IMR-90 (cell line): Measurements from ENCODE around the gene LRRC75A. TPM values are rescaled to one million over a fixed set of nuclear protein-coding genes. Genes with fewer than 3 reads are reported as not detected.

Source experiments
- ATAC-seq: fragments of 200-7000 bp; cut with Tn5 transposase; 2 replicates; pipeline ENCODE4 v1.9.1; 2020; ENCODE audit warnings: low read depth, mild to moderate bottlenecking, moderate library complexity
- BruUV-seq: library from RNA; stranded (reverse); fragments of 400-500 nt; replicated peaks from 2 replicates; lab custom pipeline; 2021; lab: Mats Ljungman, UMichigan
- CTCF ChIA-PET: fragments of 300-600 bp; formaldehyde crosslinking; extraction: SDS; loops from one replicate; lab custom pipeline; 2021; ENCODE audit warnings: antibody characterized with exemption; lab: Yijun Ruan, JAX
- POLR2A ChIA-PET: fragments of 300-600 bp; sonication (Branson Sonifier 250); formaldehyde crosslinking; loops from one replicate; lab custom pipeline; 2022; ENCODE audit warnings: antibody characterized with exemption; ENCODE audit not compliant: unreplicated experiment; lab: Charles Lee
- DNase-seq: peaks from one replicate; pipeline ENCODE4 v3.0.0; 2013
- H2AFZ ChIP-seq: replicated peaks from 2 replicates; pipeline ENCODE3; 2013; ENCODE audit warnings: low read length, mild to moderate bottlenecking; ENCODE audit not compliant: poor library complexity
- H2AK5ac ChIP-seq: 2 replicates; pipeline ENCODE4 v1.6.1; 2013; ENCODE audit warnings: low read depth, low read length, inconsistent platforms
- H2AK9ac ChIP-seq: replicated peaks from 2 replicates; pipeline ENCODE3; 2013; ENCODE audit warnings: mild to moderate bottlenecking, low read depth, low read length, moderate library complexity; ENCODE audit not compliant: poor library complexity
- H2BK120ac ChIP-seq: 2 replicates; pipeline ENCODE4 v1.6.1; 2013; ENCODE audit warnings: low read depth, low read length, inconsistent platforms
- H2BK15ac ChIP-seq: 3 replicates; pipeline ENCODE4 v1.6.1; 2013; ENCODE audit warnings: low read depth, low read length, inconsistent platforms
- H2BK20ac ChIP-seq: 2 replicates; pipeline ENCODE4 v1.6.1; 2013; ENCODE audit warnings: low read depth, mild to moderate bottlenecking, inconsistent platforms, low read length, moderate library complexity
- H2BK5ac ChIP-seq: 2 replicates; pipeline ENCODE4 v1.6.1; 2013; ENCODE audit warnings: mild to moderate bottlenecking, low read depth, low read length, inconsistent platforms; ENCODE audit not compliant: poor library complexity, severe bottlenecking
- H3K14ac ChIP-seq: replicated peaks from 2 replicates; pipeline ENCODE4 v1.6.1; 2013; ENCODE audit warnings: low read depth, low read length, inconsistent platforms
- H3K18ac ChIP-seq: 2 replicates; pipeline ENCODE4 v1.6.1; 2013; ENCODE audit warnings: low read depth, low read length, control low read depth
- H3K23ac ChIP-seq: 2 replicates; pipeline ENCODE4 v1.6.1; 2013; ENCODE audit warnings: low read depth, low read length, inconsistent platforms
- H3K27ac ChIP-seq: 2 replicates; pipeline ENCODE4 v1.5.1; 2013; ENCODE audit warnings: mild to moderate bottlenecking, control low read depth, low read length; ENCODE audit not compliant: insufficient read depth
- H3K27me3 ChIP-seq: 2 replicates; pipeline ENCODE4 v1.6.1; 2013; ENCODE audit warnings: low read length; ENCODE audit not compliant: control insufficient read depth, insufficient read depth
- H3K36me3 ChIP-seq: 2 replicates; pipeline ENCODE4 v1.6.1; 2013; ENCODE audit warnings: low read length, mixed read lengths; ENCODE audit not compliant: control insufficient read depth, insufficient read depth
- H3K4ac ChIP-seq: 2 replicates; pipeline ENCODE4 v1.6.1; 2013; ENCODE audit warnings: low read depth, low read length, inconsistent platforms
- H3K4me1 ChIP-seq: 2 replicates; pipeline ENCODE4 v1.6.1; 2013; ENCODE audit warnings: low read length, mixed read lengths; ENCODE audit not compliant: control insufficient read depth, insufficient read depth
- H3K4me2 ChIP-seq: 2 replicates; pipeline ENCODE4 v1.6.1; 2013; ENCODE audit warnings: low read depth, mild to moderate bottlenecking, control low read depth, low read length, moderate library complexity
- H3K4me3 ChIP-seq: 2 replicates; pipeline ENCODE4 v1.5.1; 2013; ENCODE audit warnings: low read depth, mild to moderate bottlenecking, control low read depth, low read length, moderate library complexity; ENCODE audit not compliant: insufficient read depth
- H3K56ac ChIP-seq: 2 replicates; pipeline ENCODE4 v1.6.1; 2013; ENCODE audit warnings: low read length, inconsistent platforms; ENCODE audit not compliant: insufficient read depth; ENCODE audit errors: extremely low read depth
- H3K79me1 ChIP-seq, 2 experiments: 2 replicates each; pipeline ENCODE4 v1.6.1; 2013; ENCODE audit warnings: low read length in 2 of 2, inconsistent platforms in 1 of 2, low read depth in 1 of 2
- H3K9ac ChIP-seq: 2 replicates; pipeline ENCODE4 v1.6.1; 2013; ENCODE audit warnings: low read depth, low read length, control low read depth
- H3K9me1 ChIP-seq: 2 replicates; pipeline ENCODE4 v1.6.1; 2013; ENCODE audit warnings: low read length, inconsistent platforms; ENCODE audit not compliant: insufficient read depth
- H3K9me3 ChIP-seq: 2 replicates; pipeline ENCODE4 v1.6.1; 2013; ENCODE audit warnings: low read length; ENCODE audit not compliant: control insufficient read depth, insufficient read depth
- H4K20me1 ChIP-seq: 2 replicates; pipeline ENCODE4 v1.6.1; 2013; ENCODE audit warnings: low read length, inconsistent platforms; ENCODE audit not compliant: insufficient read depth
- H4K5ac ChIP-seq: 2 replicates; pipeline ENCODE4 v1.6.1; 2013; ENCODE audit warnings: mild to moderate bottlenecking, low read depth, low read length, control low read depth
- H4K8ac ChIP-seq, 2 experiments: 2 replicates each; pipeline ENCODE4 v1.6.1; 2013; ENCODE audit warnings: low read depth in 2 of 2, low read length in 2 of 2, control low read depth in 1 of 2, inconsistent platforms in 1 of 2
- H4K91ac ChIP-seq: 2 replicates; pipeline ENCODE4 v1.6.1; 2013; ENCODE audit warnings: low read depth, low read length, inconsistent platforms; ENCODE audit not compliant: insufficient read depth
- CEBPB ChIP-seq: IDR thresholded peaks from 2 replicates; pipeline ENCODE4 v1.6.1; 2012; ENCODE audit warnings: low read depth, low read length, improper control_type of control experiment
- CHD1 ChIP-seq: IDR thresholded peaks from 2 replicates; pipeline ENCODE4 v1.6.1; 2012; ENCODE audit warnings: low read depth, low read length, improper control_type of control experiment
- MAZ ChIP-seq: IDR thresholded peaks from 2 replicates; pipeline ENCODE4 v1.6.1; 2012; ENCODE audit warnings: low read depth, mild to moderate bottlenecking, low read length, improper control_type of control experiment, moderate library complexity, borderline replicate concordance
- WGBS, 2 experiments: methylation state at CpG; one replicate each; pipeline versions ENCODE4 v1.1.5 to v1.1.7; 2013; ENCODE audit warnings: missing lambda C conversion rate in 2 of 2; ENCODE audit not compliant: insufficient read length in 1 of 2; ENCODE audit errors: extremely low coverage in 2 of 2; 5-methylcytosine and 5-hydroxymethylcytosine counted together
- dilution Hi-C: fragments of 300-500 bp; cut with HindIII; formaldehyde crosslinking; loops from one replicate; pipeline ENCODE4 v1.14.3; 2018; ENCODE audit warnings: low sequenced_read_pairs; ENCODE audit not compliant: unreplicated experiment
- in situ Hi-C: fragments of 300-500 bp; cut with MboI; formaldehyde crosslinking; loops from 3 replicates; pipeline ENCODE4 v1.14.3; 2019; ENCODE audit warnings: low sequenced_read_pairs, inconsistent platforms, mixed read lengths
- intact Hi-C: fragments of 100-400 bp; cut with micrococcal nuclease; formaldehyde crosslinking; loops from 2 replicates; pipeline ENCODE4 v1.10.0; 2022
- polyA plus RNA-seq, 3 experiments: library from polyadenylated mRNA; depleted of rRNA; stranded (reverse); fragments of >200 nt; gene quantifications; 2 replicates each; pipeline ENCODE4 v1.2.3, GENCODE V29; 2012; ENCODE audit warnings: low replicate concordance in 1 of 3
- total RNA-seq: library from RNA; depleted of rRNA; stranded (reverse); fragments of >200 nt; gene quantifications from 2 replicates; pipeline ENCODE4 v1.2.3, GENCODE V29; 2012
- TF ChIP-seq, protein P1 (sequence below): fragments of 150-350 bp; IDR thresholded peaks from 2 replicates; pipeline ENCODE4 v1.6.1; 2017; ENCODE audit warnings: mild to moderate bottlenecking, antibody characterized with exemption, low read length, low read depth

The LRRC75A gene
- total and polyA plus RNA-seq, 2 of the 4 experiments (the other 2 are of a cell fraction) = 0.72 to 1.0 TPM

DNA sequence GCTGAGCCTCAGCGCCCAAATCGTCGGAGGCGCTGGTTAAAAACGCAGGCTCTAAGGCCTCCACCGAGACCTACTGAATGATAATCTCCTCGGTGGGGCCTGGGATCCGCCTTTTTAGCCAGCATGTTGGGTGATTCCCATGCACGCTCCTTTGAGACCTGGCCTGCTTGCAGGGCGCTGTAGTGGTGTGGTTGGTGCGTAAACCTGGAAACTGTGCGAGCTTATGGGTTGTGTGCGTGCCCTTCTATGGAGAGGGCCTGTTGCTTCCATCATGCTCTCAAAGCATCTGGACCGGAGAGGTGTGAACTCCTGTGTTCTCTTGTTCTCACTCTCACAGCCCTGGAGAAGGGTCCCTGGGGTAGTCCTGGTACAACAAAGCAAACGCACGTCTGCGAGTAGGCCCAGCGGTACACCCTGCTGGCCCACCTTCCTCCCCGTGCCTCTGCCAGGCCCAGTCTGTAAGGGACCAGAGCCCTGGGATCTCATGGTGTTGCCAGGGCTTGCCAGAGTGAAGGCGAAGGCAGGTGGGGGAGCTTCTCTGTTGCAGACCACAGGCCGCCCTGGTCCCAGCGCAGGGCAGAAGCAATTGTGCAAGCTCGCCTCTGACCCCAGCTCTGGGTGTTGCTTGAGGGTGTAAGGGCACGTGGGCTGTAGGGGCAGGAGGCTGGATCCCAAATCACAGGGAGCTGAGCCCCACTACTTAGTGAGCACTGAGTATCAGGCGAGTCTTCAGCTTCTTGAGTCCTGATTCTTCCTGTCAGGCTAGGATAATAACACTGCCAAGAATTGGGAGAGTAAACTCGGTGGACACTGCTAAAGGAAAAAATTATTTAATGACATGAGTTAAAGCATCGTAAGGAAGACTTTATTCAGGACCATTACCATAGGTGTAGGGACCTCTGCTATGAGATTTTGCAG lies 879 bp upstream of the LRRC75A start (continued):
- no peak for TF ChIP-seq MAZ

DNA sequence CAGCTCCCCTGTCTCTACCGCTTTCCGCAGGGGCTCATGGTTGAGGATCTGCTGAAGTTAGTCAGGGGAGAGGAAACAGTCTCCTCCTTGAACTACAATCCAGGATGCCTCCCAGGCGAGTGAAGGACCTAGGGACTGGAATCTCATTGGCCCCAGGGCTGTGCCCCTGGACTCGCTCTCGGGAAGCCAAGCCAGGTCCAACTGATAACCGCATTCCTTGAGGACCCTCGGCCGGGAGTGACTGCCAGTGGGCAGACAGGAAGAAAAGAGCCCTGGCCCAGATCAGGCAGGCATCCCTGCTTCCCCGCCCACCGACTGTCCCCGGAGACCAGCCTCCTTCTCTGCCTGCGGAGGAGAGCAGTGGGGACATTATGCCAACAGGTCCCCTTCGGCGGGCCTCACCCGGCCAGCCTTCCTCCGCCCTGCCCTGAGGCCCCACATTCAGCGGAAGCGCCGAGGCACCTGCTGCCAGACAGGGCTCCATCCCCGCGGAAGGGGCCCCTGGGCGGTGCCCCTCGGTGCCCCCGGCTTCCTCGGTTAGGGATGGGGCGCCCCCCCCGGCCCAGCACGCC lies 776 bp downstream of the LRRC75A start:
- CTCF ChIA-PET = no interaction called here
- ATAC-seq = no peak
- in situ Hi-C loops = no loop called here

More for the DNA sequence above, 776 bp downstream of the LRRC75A start:
- Histone ChIP-seq H3K56ac (no peak overlapping the region), H2BK20ac (no peak overlapping the region), H3K23ac (peak overlapping the region; percentile 42), H3K18ac (no peak overlapping the region), H2AK9ac (peak overlapping the region; percentile 76), H3K4me3 (peak overlapping the region; percentile 72), H2BK120ac (no peak overlapping the region), H3K4ac (no peak overlapping the region), H3K9me1 (no peaks in the 10 kb centered on the region), H3K4me1 (peaks cover 4% of the 10 kb centered on the region), H3K36me3 (no peaks in the 10 kb centered on the region), H2BK15ac (no peak overlapping the region), H3K14ac (no peak overlapping the region), H2AFZ (peak overlapping the region; percentile 61), H4K20me1 (no peaks in the 10 kb centered on the region), H3K9ac (no peak overlapping the region), H3K79me1 (no peaks in the 10 kb centered on the region), H2AK5ac (no peak overlapping the region), H4K8ac (no peak overlapping the region), H3K4me2 (peak overlapping the region; percentile 58), H3K27me3 (peaks cover 48% of the 10 kb centered on the region), H3K9me3 (no peaks in the 10 kb centered on the region), H4K91ac (no peak overlapping the region), H4K5ac (no peak overlapping the region), H3K27ac (no peak overlapping the region), H2BK5ac (no peak overlapping the region)
- BruUV-seq = no TSS peak
- POLR2A ChIA-PET = no interaction called here
- intact Hi-C loops (no loop called here), dilution Hi-C loops (no loop called here)
- 6% methylated on average over 13 of the region's 28 CpGs; no CpG with 5 or more reads in 1 of the 2 experiments for WGBS, 2 experiments
- no peak for DNase-seq
- TF ChIP-seq, protein P1, sequence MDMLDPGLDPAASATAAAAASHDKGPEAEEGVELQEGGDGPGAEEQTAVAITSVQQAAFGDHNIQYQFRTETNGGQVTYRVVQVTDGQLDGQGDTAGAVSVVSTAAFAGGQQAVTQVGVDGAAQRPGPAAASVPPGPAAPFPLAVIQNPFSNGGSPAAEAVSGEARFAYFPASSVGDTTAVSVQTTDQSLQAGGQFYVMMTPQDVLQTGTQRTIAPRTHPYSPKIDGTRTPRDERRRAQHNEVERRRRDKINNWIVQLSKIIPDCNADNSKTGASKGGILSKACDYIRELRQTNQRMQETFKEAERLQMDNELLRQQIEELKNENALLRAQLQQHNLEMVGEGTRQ = no peak
- TF ChIP-seq CHD1 = no peak
- TF ChIP-seq CEBPB = no peak
